Gastrocnemius medialis (tissue), 4 donors: ENCODE results near the gene STAMBPL1. TPM values are rescaled to one million over a fixed set of nuclear protein-coding genes. Genes with fewer than 3 reads are reported as not detected.

Source experiments
- ATAC-seq, 2 donors: fragments of 150-250 bp; one replicate each; pipeline ENCODE4 v1.9.1; 2016
- DNase-seq, 2 donors: peaks; one replicate each; pipeline ENCODE4 v3.0.0-alpha.2; 2019
- H3K27ac ChIP-seq, 4 donors: fragments of 200-600 bp; sonication (generic); 1 replicate in 1 of 4; 2 replicates in 3 of 4; pipeline ENCODE4 v1.5.1; 2016 to 2018; ENCODE audit warnings: mild to moderate bottlenecking in 2 of 4, moderate library complexity in 1 of 4
- H3K27me3 ChIP-seq, 3 donors: fragments of 200-600 bp; sonication (generic) in 2 of 3; 1 replicate in 1 of 3; 2 replicates in 2 of 3; pipeline versions ENCODE4 v1.5.1 to v1.6.0; 2016 to 2019; ENCODE audit warnings: mild to moderate bottlenecking in 1 of 3, moderate library complexity in 1 of 3
- H3K36me3 ChIP-seq, 2 donors: fragments of 200-600 bp; sonication (generic) in 1 of 2; one replicate each; pipeline ENCODE4 v1.5.1; 2017 to 2018
- H3K4me1 ChIP-seq, 2 donors: fragments of 200-600 bp; sonication (generic) in 1 of 2; one replicate each; pipeline ENCODE4 v1.5.1; 2016 to 2017; ENCODE audit warnings: mild to moderate bottlenecking in 2 of 2
- H3K4me3 ChIP-seq, 4 donors: fragments of 200-600 bp; sonication (generic) in 3 of 4; 1 replicate in 1 of 4; 2 replicates in 3 of 4; pipeline ENCODE4 v1.5.1; 2016 to 2019; ENCODE audit warnings: mild to moderate bottlenecking in 2 of 4
- H3K9me3 ChIP-seq, 3 donors: fragments of 200-600 bp; sonication (generic) in 2 of 3; 1 replicate in 1 of 3; 2 replicates in 2 of 3; pipeline ENCODE4 v1.5.1; 2016 to 2019
- POLR2A ChIP-seq, 2 donors: fragments of 450-650 bp; IDR thresholded peaks; one replicate each; pipeline ENCODE4 v1.6.1; 2017; ENCODE audit warnings: antibody characterized with exemption in 2 of 2, mild to moderate bottlenecking in 2 of 2, moderate library complexity in 2 of 2
- in situ Hi-C, 4 donors: fragments of 200-750 bp; cut with MboI; loops; one replicate each; pipeline versions ENCODE4 v1.15.0 to v1.8.0; 2017; ENCODE audit warnings: low sequenced_read_pairs in 4 of 4
- intact Hi-C: fragments of 100-400 bp; cut with DNase I; formaldehyde crosslinking; loops from one replicate; pipeline ENCODE4 v1.15.1; 2023; ENCODE audit warnings: low total_unique reads
- total RNA-seq, 4 donors: library from RNA; depleted of rRNA; stranded (reverse); fragments of >200 nt; gene quantifications; one replicate each; pipeline versions ENCODE4 v1.1.0 to v1.2.3, GENCODE V29; 2016
- TF ChIP-seq, protein P1 (sequence below), 5 experiments: fragments of 450-650 bp in 3 of 5; fragments of 200-600 bp in 2 of 5; sonication (generic) in 2 of 5; IDR thresholded peaks in 4 of 5; conservative IDR thresholded peaks in 1 of 5; 1 replicate in 4 of 5; 2 replicates in 1 of 5; pipeline ENCODE4 v1.5.1; 2016 to 2019; ENCODE audit warnings: antibody characterized with exemption in 5 of 5, mild to moderate bottlenecking in 3 of 5, moderate library complexity in 3 of 5

The STAMBPL1 gene
- total RNA-seq, 4 donors from 2014 or later, result 0.72 to 1.4 (median 1.0) TPM

DNA sequence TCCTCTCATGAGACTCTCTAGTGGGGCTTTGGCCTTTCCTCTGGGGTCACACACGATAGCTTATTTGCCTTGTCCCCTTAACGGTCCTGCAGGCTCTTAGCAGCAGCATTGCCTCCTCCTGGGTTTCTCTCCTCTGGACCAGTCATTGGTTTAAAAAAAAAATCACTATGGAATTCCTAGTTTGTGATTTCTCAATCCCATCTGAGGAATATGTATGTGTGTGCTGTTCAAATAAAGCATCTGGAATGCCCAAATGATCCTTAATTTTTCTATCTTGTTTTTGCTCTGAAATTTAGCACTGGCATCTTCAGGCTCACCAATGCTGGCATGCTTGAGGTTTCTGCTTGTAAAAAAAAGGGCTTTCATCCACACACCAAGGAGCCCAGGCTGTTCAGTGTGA, 42.0 kb downstream of the STAMBPL1 start:
- intact Hi-C loops (no loop called here), in situ Hi-C loops (no loop called here)
- Histone ChIP-seq H3K4me3 (no peak overlapping the region), H3K27ac (no peak overlapping the region), H3K9me3 (no peaks in the 10 kb centered on the region), H3K36me3 (no peaks in the 10 kb centered on the region), H3K4me1 (peaks cover 11 to 13% of the 10 kb centered on the region in 2 donors), H3K27me3 (no peaks in the 10 kb centered on the region)
- ATAC-seq, result no peak
- no peak for DNase-seq
- no peak for TF ChIP-seq POLR2A (IDR thresholded peaks at IDR 0.05)
- TF ChIP-seq, protein P1, sequence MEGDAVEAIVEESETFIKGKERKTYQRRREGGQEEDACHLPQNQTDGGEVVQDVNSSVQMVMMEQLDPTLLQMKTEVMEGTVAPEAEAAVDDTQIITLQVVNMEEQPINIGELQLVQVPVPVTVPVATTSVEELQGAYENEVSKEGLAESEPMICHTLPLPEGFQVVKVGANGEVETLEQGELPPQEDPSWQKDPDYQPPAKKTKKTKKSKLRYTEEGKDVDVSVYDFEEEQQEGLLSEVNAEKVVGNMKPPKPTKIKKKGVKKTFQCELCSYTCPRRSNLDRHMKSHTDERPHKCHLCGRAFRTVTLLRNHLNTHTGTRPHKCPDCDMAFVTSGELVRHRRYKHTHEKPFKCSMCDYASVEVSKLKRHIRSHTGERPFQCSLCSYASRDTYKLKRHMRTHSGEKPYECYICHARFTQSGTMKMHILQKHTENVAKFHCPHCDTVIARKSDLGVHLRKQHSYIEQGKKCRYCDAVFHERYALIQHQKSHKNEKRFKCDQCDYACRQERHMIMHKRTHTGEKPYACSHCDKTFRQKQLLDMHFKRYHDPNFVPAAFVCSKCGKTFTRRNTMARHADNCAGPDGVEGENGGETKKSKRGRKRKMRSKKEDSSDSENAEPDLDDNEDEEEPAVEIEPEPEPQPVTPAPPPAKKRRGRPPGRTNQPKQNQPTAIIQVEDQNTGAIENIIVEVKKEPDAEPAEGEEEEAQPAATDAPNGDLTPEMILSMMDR (IDR thresholded peaks at IDR 0.05 in 4 of 5, conservative IDR thresholded peaks at IDR 0.05 in 1 of 5), result no peak

DNA sequence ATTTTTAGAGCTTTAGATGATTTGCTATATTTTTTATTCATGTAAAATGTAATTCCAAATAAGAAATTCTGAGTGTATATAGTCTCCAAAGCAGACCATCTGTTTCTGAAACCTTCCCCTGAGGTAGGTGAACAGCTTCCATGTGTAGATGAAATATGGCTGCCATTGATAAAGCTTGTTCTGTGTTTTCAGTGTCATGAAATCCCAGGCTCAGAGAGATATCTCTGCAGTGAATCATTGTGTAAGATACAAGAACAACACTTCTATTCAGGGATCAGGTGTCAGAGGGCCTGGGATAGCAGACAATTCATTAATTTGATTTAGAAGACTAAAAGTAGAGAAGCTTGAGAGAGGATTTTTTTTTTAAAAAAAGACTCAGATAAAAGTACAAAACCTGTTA, 43.5 kb downstream of the STAMBPL1 start:
- Histone ChIP-seq H3K27me3 (no peaks in the 10 kb centered on the region), H3K4me1 (peaks cover 13 to 21% of the 10 kb centered on the region in 2 donors), H3K4me3 (no peak overlapping the region), H3K27ac (no peak overlapping the region), H3K36me3 (no peaks in the 10 kb centered on the region), H3K9me3 (no peaks in the 10 kb centered on the region)
- in situ Hi-C loops (no loop called here), intact Hi-C loops (no loop called here)
- DNase-seq (no peak), ATAC-seq (no peak)
- TF ChIP-seq POLR2A (IDR thresholded peaks at IDR 0.05), result no peak

DNA sequence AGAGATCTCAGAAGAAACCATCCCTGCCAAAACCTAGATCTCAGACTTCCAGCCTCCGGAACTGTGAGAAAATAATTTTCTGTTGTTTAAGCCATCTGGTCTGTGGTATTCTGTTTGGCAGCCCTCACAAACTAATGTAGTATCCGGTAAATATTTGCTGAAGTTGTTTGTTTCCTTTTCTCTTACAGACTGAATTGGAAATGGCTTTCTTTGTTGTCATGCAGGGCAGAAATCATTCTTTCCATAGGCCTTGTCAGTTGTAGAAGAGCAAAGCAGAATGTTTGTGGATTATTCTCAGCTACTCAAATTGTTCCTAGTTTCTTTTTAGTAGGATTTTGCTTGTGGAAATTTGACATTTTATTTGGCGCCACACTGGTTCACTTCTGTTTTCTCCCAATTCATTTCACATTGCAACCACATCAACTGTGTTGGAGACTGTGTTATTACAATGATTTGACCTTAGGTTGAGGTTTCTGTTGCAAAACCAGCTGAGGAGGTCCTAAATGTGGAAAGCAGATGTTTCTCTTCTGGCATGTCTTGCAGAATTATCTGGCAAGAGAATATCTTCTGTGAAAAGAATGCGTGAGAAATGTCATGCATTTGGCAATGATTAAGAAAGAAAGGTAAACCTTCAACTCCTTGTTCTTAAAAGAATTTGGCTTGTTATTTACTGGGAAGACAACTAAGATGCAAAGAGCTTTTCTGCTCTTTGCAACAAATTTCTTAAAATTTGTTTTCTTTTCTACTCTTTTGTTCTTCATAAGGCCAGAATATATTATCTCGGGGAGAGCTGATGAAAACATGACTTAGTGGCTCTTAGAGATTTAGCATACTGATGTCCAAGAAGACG, 46.7 kb downstream of the STAMBPL1 start:
- Histone ChIP-seq H3K4me3 (peak overlapping the region in 2 of 4 donors; percentile 12 to 22), H3K27ac (peak overlapping the region; percentile 47 to 66 (median 57)), H3K27me3 (no peaks in the 10 kb centered on the region), H3K9me3 (no peaks in the 10 kb centered on the region), H3K36me3 (no peaks in the 10 kb centered on the region), H3K4me1 (peaks cover 8 to 21% of the 10 kb centered on the region in 2 donors)
- no peak for DNase-seq
- in situ Hi-C loops, result no loop called here
- intact Hi-C loops, result no loop called here
- TF ChIP-seq, protein P1 (IDR thresholded peaks at IDR 0.05 in 4 of 5, conservative IDR thresholded peaks at IDR 0.05 in 1 of 5), result no peak
- TF ChIP-seq POLR2A (IDR thresholded peaks at IDR 0.05), result no peak
- ATAC-seq, result peak; percentile 80 to 81

DNA sequence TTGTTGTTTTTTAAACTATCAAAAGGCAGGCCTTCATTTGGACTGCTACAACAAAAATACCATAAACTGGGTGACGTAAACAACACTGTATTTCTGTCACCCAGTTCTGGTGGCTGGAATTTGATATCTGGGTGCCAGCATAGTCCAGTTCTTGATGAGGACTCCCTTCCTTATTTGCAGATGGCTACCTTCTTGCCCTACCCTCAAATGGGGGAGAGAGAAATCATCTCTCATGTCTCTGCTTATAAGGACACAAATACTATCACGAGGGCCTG, 47.3 kb downstream of the STAMBPL1 start:
- in situ Hi-C loops, result no loop called here
- H3K27ac ChIP-seq, result peak overlapping the region; percentile 23 to 56 (median 44)
- no peaks in the 10 kb centered on the region for H3K27me3 ChIP-seq
- DNase-seq (no peak), ATAC-seq (no peak)
- TF ChIP-seq POLR2A (IDR thresholded peaks at IDR 0.05), result no peak
- TF ChIP-seq, protein P1 (IDR thresholded peaks at IDR 0.05 in 4 of 5, conservative IDR thresholded peaks at IDR 0.05 in 1 of 5), result no peak
- intact Hi-C loops, result no loop called here
- no peaks in the 10 kb centered on the region for H3K36me3 ChIP-seq
- H3K4me1 ChIP-seq, result peaks cover 8 to 25% of the 10 kb centered on the region in 2 donors
- H3K4me3 ChIP-seq, result no peak overlapping the region
- no peaks in the 10 kb centered on the region for H3K9me3 ChIP-seq

DNA sequence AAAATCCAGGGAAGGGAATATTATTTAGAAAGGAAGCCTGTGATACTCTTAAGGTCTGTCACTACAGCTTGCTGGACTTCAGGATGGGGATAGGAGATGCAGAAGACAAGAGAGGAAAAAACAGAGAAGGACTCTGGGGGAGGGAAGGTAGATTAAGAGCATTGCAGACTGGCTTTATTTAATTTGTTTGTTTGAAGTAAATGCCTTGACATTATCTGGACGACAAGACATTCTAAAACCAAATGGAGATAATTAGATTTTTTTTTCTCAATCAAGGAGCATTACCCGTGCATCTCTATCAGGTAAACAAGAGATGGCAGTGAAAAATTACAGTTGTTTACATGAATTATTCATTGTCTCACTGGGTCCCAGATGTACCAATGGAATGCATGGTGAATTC, 48.2 kb downstream of the STAMBPL1 start:
- no peaks in the 10 kb centered on the region for H3K27me3 ChIP-seq
- H3K27ac ChIP-seq, result no peak overlapping the region
- H3K36me3 ChIP-seq, result no peaks in the 10 kb centered on the region
- H3K4me3 ChIP-seq, result no peak overlapping the region
- H3K9me3 ChIP-seq, result no peaks in the 10 kb centered on the region
- no peak for DNase-seq
- no peak for ATAC-seq
- intact Hi-C loops (no loop called here), in situ Hi-C loops (no loop called here)
- H3K4me1 ChIP-seq, result peaks cover 8 to 28% of the 10 kb centered on the region in 2 donors
- TF ChIP-seq, protein P1 (IDR thresholded peaks at IDR 0.05 in 4 of 5, conservative IDR thresholded peaks at IDR 0.05 in 1 of 5), result no peak
- TF ChIP-seq POLR2A (IDR thresholded peaks at IDR 0.05), result no peak
